Colonic mucosa (tissue), 4 donors: ENCODE measurements around the gene MIDN. TPM values are rescaled to one million over a fixed set of nuclear protein-coding genes. Genes with fewer than 3 reads are reported as not detected.

ENCODE experiments used
- DNase-seq: peaks from one replicate; pipeline ENCODE4 v3.0.0-alpha.2; 2020
- H3K27ac ChIP-seq: fragments of 200-600 bp; one replicate; pipeline ENCODE4 v1.8.0; 2021
- H3K27me3 ChIP-seq: fragments of 200-600 bp; one replicate; pipeline ENCODE4 v1.8.0; 2021
- H3K36me3 ChIP-seq: fragments of 200-600 bp; one replicate; pipeline ENCODE4 v1.8.0; 2021
- H3K4me1 ChIP-seq: fragments of 200-600 bp; one replicate; pipeline ENCODE4 v1.8.0; 2021; ENCODE audit warnings: mild to moderate bottlenecking
- H3K4me3 ChIP-seq: fragments of 200-600 bp; one replicate; pipeline ENCODE4 v1.8.0; 2021
- H3K9ac ChIP-seq, 2 donors: one replicate each; pipeline ENCODE4 v1.7.0; 2013; ENCODE audit warnings: control low read depth in 2 of 2, low read depth in 2 of 2, low read length in 2 of 2
- H3K9me3 ChIP-seq: fragments of 200-600 bp; one replicate; pipeline ENCODE4 v1.8.0; 2021
- intact Hi-C: fragments of 100-400 bp; cut with DNase I; formaldehyde crosslinking; loops from one replicate; pipeline ENCODE4 v1.14.1; 2022
- total RNA-seq, 2 donors: library from RNA; stranded (reverse); fragmentation: NEBNext Ultra II Directional in 1 of 2; extraction: Animal tissue kit (Norgen Biotek cat#: 25700) in 1 of 2; gene quantifications; one replicate each; pipeline ENCODE4 v1.2.1, GENCODE V29; 2021
- TF ChIP-seq, protein P1 (sequence below): fragments of 200-600 bp; IDR thresholded peaks from one replicate; pipeline ENCODE4 v1.8.0; 2022; ENCODE audit warnings: antibody characterized with exemption, mild to moderate bottlenecking
- donor health status: healthy.
- donor health status: DM: no; HTN: no; CAD: no.
- donor health status: DM: no; HTN: no; CAD: no.

The MIDN gene
- total RNA-seq, 2 donors from 2014 or later, result 172 to 177 TPM

DNA sequence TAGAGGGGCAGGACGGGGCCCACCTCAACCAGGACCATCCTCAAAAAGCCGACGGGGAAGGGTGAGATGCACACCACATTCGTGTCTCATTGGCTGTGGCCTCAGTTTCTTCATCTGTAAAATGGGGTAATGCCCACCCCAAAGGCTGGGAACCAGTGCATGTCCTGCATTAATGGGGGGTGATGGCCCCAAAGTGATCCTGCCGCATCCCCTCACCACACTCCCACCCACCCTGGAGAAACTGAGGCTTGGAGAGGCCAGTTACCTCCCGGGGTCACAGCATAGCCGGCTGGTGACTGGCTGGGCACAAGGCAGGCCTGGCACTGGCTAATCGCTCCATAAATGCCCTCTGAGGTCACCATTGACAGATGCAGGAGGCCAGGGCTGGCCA, 640 bp upstream of the MIDN start:
- no peak for DNase-seq
- peak overlapping the region; percentile 97 for H3K27ac ChIP-seq
- peak overlapping the region; percentile 79 to 97 for H3K9ac ChIP-seq
- intact Hi-C loops, result no loop called here
- TF ChIP-seq, protein P1, sequence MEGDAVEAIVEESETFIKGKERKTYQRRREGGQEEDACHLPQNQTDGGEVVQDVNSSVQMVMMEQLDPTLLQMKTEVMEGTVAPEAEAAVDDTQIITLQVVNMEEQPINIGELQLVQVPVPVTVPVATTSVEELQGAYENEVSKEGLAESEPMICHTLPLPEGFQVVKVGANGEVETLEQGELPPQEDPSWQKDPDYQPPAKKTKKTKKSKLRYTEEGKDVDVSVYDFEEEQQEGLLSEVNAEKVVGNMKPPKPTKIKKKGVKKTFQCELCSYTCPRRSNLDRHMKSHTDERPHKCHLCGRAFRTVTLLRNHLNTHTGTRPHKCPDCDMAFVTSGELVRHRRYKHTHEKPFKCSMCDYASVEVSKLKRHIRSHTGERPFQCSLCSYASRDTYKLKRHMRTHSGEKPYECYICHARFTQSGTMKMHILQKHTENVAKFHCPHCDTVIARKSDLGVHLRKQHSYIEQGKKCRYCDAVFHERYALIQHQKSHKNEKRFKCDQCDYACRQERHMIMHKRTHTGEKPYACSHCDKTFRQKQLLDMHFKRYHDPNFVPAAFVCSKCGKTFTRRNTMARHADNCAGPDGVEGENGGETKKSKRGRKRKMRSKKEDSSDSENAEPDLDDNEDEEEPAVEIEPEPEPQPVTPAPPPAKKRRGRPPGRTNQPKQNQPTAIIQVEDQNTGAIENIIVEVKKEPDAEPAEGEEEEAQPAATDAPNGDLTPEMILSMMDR, result no peak
- no peaks in the 10 kb centered on the region for H3K27me3 ChIP-seq
- H3K4me3 ChIP-seq, result peak overlapping the region; percentile 66
- no peaks in the 10 kb centered on the region for H3K36me3 ChIP-seq
- peaks cover 27% of the 10 kb centered on the region for H3K4me1 ChIP-seq
- no peaks in the 10 kb centered on the region for H3K9me3 ChIP-seq

DNA sequence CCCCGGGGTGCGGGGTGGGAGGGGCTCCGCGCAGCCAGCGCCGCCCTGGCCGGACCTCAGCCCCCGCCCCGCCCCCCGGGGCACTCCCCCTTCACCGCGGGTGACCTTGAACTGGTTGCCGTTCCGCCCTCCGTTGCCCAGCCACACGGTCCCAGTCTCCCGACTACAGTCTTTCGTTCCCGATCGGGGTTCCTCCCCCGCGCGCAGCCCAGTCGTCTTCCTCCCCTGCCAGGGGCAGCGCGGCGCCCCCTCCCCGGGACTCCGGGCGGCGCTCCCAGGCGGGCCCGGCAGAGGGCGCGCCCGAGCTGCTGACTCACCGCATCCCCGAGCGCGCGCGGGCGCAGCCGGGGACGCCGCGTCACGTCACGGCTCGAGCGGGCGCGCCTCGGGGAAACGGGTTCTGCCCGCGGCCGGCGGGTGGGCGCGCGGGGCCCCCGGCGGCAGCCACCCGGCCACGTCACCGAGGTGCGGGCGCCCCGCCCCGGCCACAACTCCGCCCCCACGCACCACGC, 459 bp downstream of the MIDN start:
- H3K27me3 ChIP-seq, result no peaks in the 10 kb centered on the region
- intact Hi-C loops, result no loop called here
- no peaks in the 10 kb centered on the region for H3K9me3 ChIP-seq
- peak overlapping the region; percentile 81 to 97 for H3K9ac ChIP-seq
- H3K4me1 ChIP-seq, result peaks cover 29% of the 10 kb centered on the region
- peak; percentile 88 for DNase-seq
- peak overlapping the region; percentile 85 for H3K4me3 ChIP-seq
- TF ChIP-seq, protein P1, result peak; percentile 59
- H3K27ac ChIP-seq, result peak overlapping the region; percentile 97
- peaks cover under 1% of the 10 kb centered on the region for H3K36me3 ChIP-seq

- Histone ChIP-seq H3K9ac (peak overlapping the region; percentile 70 to 97), H3K27me3 (no peaks in the 10 kb centered on the region), H3K36me3 (peaks cover 7% of the 10 kb centered on the region), H3K9me3 (no peaks in the 10 kb centered on the region), H3K4me1 (peaks cover 27% of the 10 kb centered on the region), H3K27ac (peak overlapping the region; percentile 99), H3K4me3 (peak overlapping the region; percentile 85)
- TF ChIP-seq, protein P1, result no peak
- intact Hi-C loops, result no loop called here
- DNase-seq, result peak; percentile 93
Measured at GRCh38 chr19:1249298-1249989, 1.1 kb downstream of the MIDN start.

DNA sequence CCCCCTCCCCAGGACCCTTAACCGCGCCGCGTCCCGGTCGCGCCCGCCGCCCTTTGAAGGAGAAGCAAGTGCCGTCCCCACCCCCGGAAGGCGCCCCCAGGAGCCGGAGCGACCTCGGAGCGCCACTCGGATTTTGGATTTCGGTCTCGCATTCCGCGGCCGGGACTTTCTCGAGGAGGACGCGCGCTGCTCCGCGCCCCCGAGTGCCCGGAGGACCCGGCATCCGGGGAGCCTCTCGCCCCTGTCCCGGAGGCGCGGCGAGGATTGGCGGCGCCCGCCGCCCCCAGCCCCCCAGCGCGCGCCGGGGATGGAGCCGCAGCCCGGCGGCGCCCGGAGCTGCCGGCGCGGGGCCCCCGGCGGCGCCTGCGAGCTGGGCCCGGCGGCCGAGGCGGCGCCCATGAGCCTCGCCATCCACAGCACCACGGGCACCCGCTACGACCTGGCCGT, 1.6 kb downstream of the MIDN start:
- Histone ChIP-seq H3K4me1 (peaks cover 26% of the 10 kb centered on the region), H3K27ac (peak overlapping the region; percentile 99), H3K27me3 (no peaks in the 10 kb centered on the region), H3K9ac (peak overlapping the region; percentile 70 to 95), H3K36me3 (peaks cover 12% of the 10 kb centered on the region), H3K9me3 (no peaks in the 10 kb centered on the region), H3K4me3 (peak overlapping the region; percentile 85)
- no peak for DNase-seq
- TF ChIP-seq, protein P1, result no peak
- intact Hi-C loops, result no loop called here

GRCh38 chr19:1250437-1251260, 2.3 kb downstream of the MIDN start:
- H3K36me3 ChIP-seq, result peaks cover 19% of the 10 kb centered on the region
- intact Hi-C loops, result no loop called here
- peak overlapping the region; percentile 99 for H3K27ac ChIP-seq
- H3K27me3 ChIP-seq, result no peaks in the 10 kb centered on the region
- peak overlapping the region; percentile 85 for H3K4me3 ChIP-seq
- DNase-seq, result peak; percentile 65
- TF ChIP-seq, protein P1, result no peak
- peak overlapping the region; percentile 95 to 99 for H3K9ac ChIP-seq
- H3K9me3 ChIP-seq, result no peaks in the 10 kb centered on the region
- H3K4me1 ChIP-seq, result peaks cover 26% of the 10 kb centered on the region
